ENCODE results near the gene ACBD7. TPM values are rescaled to one million over a fixed set of nuclear protein-coding genes. Genes with fewer than 3 reads are reported as not detected.

Gene ACBD7
- total and polyA plus RNA-seq, 7 donors: 0.57 TPM; not detected in 6

GRCh38 chr10:15035385-15036301, 52.9 kb downstream of the ACBD7 start:
- no peaks in the 10 kb centered on the region for H3K4me1 ChIP-seq
- intact Hi-C loops (cut with DNase I): no loop called here
- no peaks in the 10 kb centered on the region for H3K9me3 ChIP-seq
- DNase-seq: no peak
- 69 to 91% methylated on average over 18 of the region's 18 CpGs for WGBS, 2 donors
- H3K27me3 ChIP-seq: no peaks in the 10 kb centered on the region
- no peak overlapping the region for H3K27ac ChIP-seq
- no peak for TF ChIP-seq CTCF (IDR thresholded peaks at IDR 0.05)
- no peak for TF ChIP-seq EP300 (IDR thresholded peaks at IDR 0.05)
- no peak for TF ChIP-seq POLR2AphosphoS5 (IDR thresholded peaks at IDR 0.05)
- TF ChIP-seq POLR2A (IDR thresholded peaks at IDR 0.05): no peak
- H3K4me3 ChIP-seq: no peak overlapping the region
- H3K36me3 ChIP-seq: no peaks in the 10 kb centered on the region

GRCh38 chr10:15027741-15028140, 60.8 kb downstream of the ACBD7 start:
- DNase-seq: no peak
- TF ChIP-seq POLR2AphosphoS5 (IDR thresholded peaks at IDR 0.05) (no peak), EP300 (IDR thresholded peaks at IDR 0.05) (no peak), CTCF (IDR thresholded peaks at IDR 0.05) (no peak)
- Histone ChIP-seq H3K27ac (no peak overlapping the region), H3K36me3 (no peaks in the 10 kb centered on the region), H3K4me3 (no peak overlapping the region), H3K9me3 (no peaks in the 10 kb centered on the region), H3K27me3 (no peaks in the 10 kb centered on the region), H3K4me1 (no peaks in the 10 kb centered on the region)
- intact Hi-C loops (cut with DNase I): no loop called here
- 58 to 90% methylated on average over 3 of the region's 3 CpGs for WGBS, 2 donors

Other genes starting within 250 kb of the ACBD7 start
- 1 to 10 TPM; 3.9 to 6.4 (median 5.3) TPM for gene SUV39H2, start 209.9 kb downstream of the ACBD7 start, total RNA-seq
- gene SUV39H2, start 209.9 kb downstream of the ACBD7 start, polyA plus RNA-seq: 1 to 10 TPM; 4.2 to 6.0 (median 4.6) TPM
- 10 to 100 TPM in 2 of 4 donors, 1 to 10 TPM in 2; 9.7 to 17.5 (median 10.0) TPM for gene DCLRE1C, start 134.7 kb downstream of the ACBD7 start, total RNA-seq
- 1 to 10 TPM; 5.4 to 9.9 (median 5.5) TPM for gene DCLRE1C, start 134.7 kb downstream of the ACBD7 start, polyA plus RNA-seq
- gene MEIG1, start 129.4 kb downstream of the ACBD7 start, total RNA-seq: 1 to 10 TPM in 1 of 4 donors, not detected in 3; 1.3 TPM
- not detected for gene MEIG1, start 129.4 kb downstream of the ACBD7 start, polyA plus RNA-seq
- gene OLAH, start 44.8 kb downstream of the ACBD7 start, total RNA-seq: under 1 TPM in 2 of 4 donors, not detected in 2; 0.49 to 0.71 TPM
- gene OLAH, start 44.8 kb downstream of the ACBD7 start, polyA plus RNA-seq: under 1 TPM in 1 of 3 donors, not detected in 2; 0.63 TPM
- gene RPP38, start 8.6 kb upstream of the ACBD7 start, total RNA-seq: 10 to 100 TPM in 3 of 4 donors, 1 to 10 TPM in 1; 8.7 to 29.5 (median 15.6) TPM
- 10 to 100 TPM; 15.6 to 19.2 (median 18.7) TPM for gene RPP38, start 8.6 kb upstream of the ACBD7 start, polyA plus RNA-seq
- gene NMT2, start 79.9 kb upstream of the ACBD7 start, total RNA-seq: 10 to 100 TPM; 11.1 to 23.3 (median 18.3) TPM
- 10 to 100 TPM; 12.7 to 21.0 (median 16.0) TPM for gene NMT2, start 79.9 kb upstream of the ACBD7 start, polyA plus RNA-seq

All from sigmoid colon (tissue), 7 donors.